HepG2 (cell line): ENCODE results near the gene SYNGR2. TPM values are rescaled to one million over a fixed set of nuclear protein-coding genes. Genes with fewer than 3 reads are reported as not detected.
A peak's percentile ranks its signal among the peaks of the same experiment; 100 is the strongest.

Source experiments
- CHCHD3 ChIP-seq: sonication (generic); formaldehyde crosslinking; IDR thresholded peaks from 2 replicates; pipeline ENCODE4 v1.8.0; 2022; ENCODE audit warnings: mild to moderate bottlenecking, missing genetic modification reagents, moderate library complexity
- HNRNPLL ChIP-seq: fragments of 200-400 bp; formaldehyde crosslinking; IDR thresholded peaks from 2 replicates; pipeline ENCODE4 v1.6.1; 2017; ENCODE audit warnings: mild to moderate bottlenecking, low read depth, low read length; ENCODE audit not compliant: poor library complexity, severe bottlenecking
- MATR3 ChIP-seq: sonication (generic); formaldehyde crosslinking; IDR thresholded peaks from 2 replicates; pipeline ENCODE4 v1.4.0; 2020; ENCODE audit warnings: missing genetic modification reagents
- MIER2 ChIP-seq: IDR thresholded peaks from 2 replicates; pipeline ENCODE4 v1.6.1; 2016; ENCODE audit warnings: missing biosample characterization, missing genetic modification reagents
- PRMT3 ChIP-seq: sonication (generic); formaldehyde crosslinking; IDR thresholded peaks from 2 replicates; pipeline ENCODE4 v1.8.1; 2022; ENCODE audit warnings: low read depth, mild to moderate bottlenecking, moderate library complexity, missing genetic modification reagents, borderline replicate concordance
- RFXAP ChIP-seq: sonication (generic); formaldehyde crosslinking; IDR thresholded peaks from 2 replicates; pipeline ENCODE4 v1.4.0; 2020; ENCODE audit warnings: missing genetic modification reagents, borderline replicate concordance
- STAG1 ChIP-seq: sonication (generic); formaldehyde crosslinking; IDR thresholded peaks from 2 replicates; pipeline ENCODE4 v1.4.0; 2020; ENCODE audit warnings: missing genetic modification reagents
- TOE1 ChIP-seq: sonication (generic); formaldehyde crosslinking; IDR thresholded peaks from 2 replicates; pipeline ENCODE4 v1.4.0; 2020; ENCODE audit warnings: mild to moderate bottlenecking, missing genetic modification reagents
- ZBTB8A ChIP-seq: sonication (generic); formaldehyde crosslinking; IDR thresholded peaks from 2 replicates; pipeline ENCODE4 v1.4.0; 2020; ENCODE audit warnings: mild to moderate bottlenecking, low read depth, missing genetic modification reagents, borderline replicate concordance
- ZNF232 ChIP-seq: sonication (generic); formaldehyde crosslinking; IDR thresholded peaks from 2 replicates; pipeline ENCODE4 v1.4.0; 2020; ENCODE audit warnings: missing genetic modification reagents, borderline replicate concordance
- ZNF660 ChIP-seq: sonication (generic); formaldehyde crosslinking; IDR thresholded peaks from 2 replicates; pipeline ENCODE4 v1.5.1; 2020; ENCODE audit warnings: mild to moderate bottlenecking, low read depth, missing genetic modification reagents, borderline replicate concordance
- polyA plus RNA-seq, 8 experiments: library from polyadenylated mRNA; depleted of rRNA in 3 of 8; stranded (reverse) in 7 of 8; unstranded in 1 of 8; fragments of >200 nt; fragmentation: Illumina TruSeq in 4 of 8; extraction: Trizol in 4 of 8; gene quantifications; 2 replicates each; pipeline versions ENCODE4 v1.2.1 to v1.2.3, GENCODE V29; 2011 to 2016; ENCODE audit warnings: low read depth in 4 of 8, missing spikeins in 1 of 8, mixed read lengths in 1 of 8; ENCODE audit not compliant: insufficient read depth in 1 of 8
- total RNA-seq, 5 experiments: library from RNA; depleted of rRNA; stranded (reverse); fragments of >200 nt; fragmentation: Illumina TruSeq; extraction: Trizol; gene quantifications; 2 replicates each; pipeline ENCODE4 v1.2.3, GENCODE V29; 2016; ENCODE audit warnings: low read depth in 1 of 5
- TF ChIP-seq, protein P1 (sequence below): fragments of 450-650 bp; IDR thresholded peaks from 2 replicates; pipeline ENCODE4 v1.6.1; 2016
- TF ChIP-seq, protein P2 (sequence below): sonication (generic); formaldehyde crosslinking; IDR thresholded peaks from 2 replicates; pipeline ENCODE4 v1.4.0; 2020; ENCODE audit warnings: missing genetic modification reagents, borderline replicate concordance
- TF ChIP-seq, protein P3 (sequence below): sonication (generic); formaldehyde crosslinking; IDR thresholded peaks from 2 replicates; pipeline ENCODE4 v1.4.0; 2020; ENCODE audit warnings: missing genetic modification reagents
- TF ChIP-seq, protein P4 (sequence below): sonication (generic); formaldehyde crosslinking; IDR thresholded peaks from 2 replicates; pipeline ENCODE4 v1.4.0; 2020; ENCODE audit warnings: missing genetic modification reagents
- TF ChIP-seq, protein P5 (sequence below): sonication (generic); formaldehyde crosslinking; IDR thresholded peaks from 2 replicates; pipeline ENCODE4 v1.4.0; 2020; ENCODE audit warnings: missing genetic modification reagents
- TF ChIP-seq, protein P6 (sequence below): sonication (generic); formaldehyde crosslinking; conservative IDR thresholded peaks from 2 replicates; pipeline ENCODE4 v1.5.0; 2020; ENCODE audit warnings: missing genetic modification reagents

SYNGR2 gene
- total and polyA plus RNA-seq, 2 of the 13 experiments (the other 11 are each of a cell fraction or from before 2014, with no cell fraction given): 46.7 to 170 TPM

DNA sequence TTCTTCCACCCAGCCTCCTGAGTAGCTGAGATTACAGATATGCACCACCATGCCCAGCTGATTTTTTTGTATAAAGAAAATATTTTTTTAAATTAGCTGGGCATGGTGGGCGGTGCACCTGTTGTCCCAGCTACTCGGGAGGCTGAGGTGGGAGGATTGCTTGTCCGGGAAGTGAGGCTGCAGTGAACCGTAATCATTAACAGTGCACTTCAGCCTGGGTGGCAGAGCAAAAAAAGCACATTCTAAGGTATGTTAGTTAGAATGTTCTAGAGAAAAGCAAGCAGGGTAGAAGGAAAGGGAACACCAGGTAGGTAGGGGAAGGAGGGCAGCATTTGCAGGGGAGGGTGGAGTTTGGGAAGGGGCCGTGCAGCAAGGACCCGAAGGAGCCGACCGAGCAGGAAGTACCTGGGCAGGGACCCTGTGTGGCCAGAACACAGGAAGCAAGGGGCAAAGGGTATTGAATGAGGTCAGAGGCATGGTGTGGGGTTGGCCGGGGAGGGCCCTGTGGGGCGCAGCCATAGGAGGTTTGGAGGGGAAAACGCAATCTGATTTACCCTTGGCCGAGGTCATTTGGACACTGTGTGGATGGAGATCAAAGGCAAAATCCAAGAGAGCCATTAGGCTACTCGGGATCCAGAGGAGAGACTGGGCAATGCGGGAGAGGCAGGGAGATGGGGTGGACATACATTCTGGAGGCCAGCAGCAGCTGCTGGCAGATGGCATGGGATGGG, 19.9 kb upstream of the SYNGR2 start (continued):
- TF ChIP-seq, protein P1, sequence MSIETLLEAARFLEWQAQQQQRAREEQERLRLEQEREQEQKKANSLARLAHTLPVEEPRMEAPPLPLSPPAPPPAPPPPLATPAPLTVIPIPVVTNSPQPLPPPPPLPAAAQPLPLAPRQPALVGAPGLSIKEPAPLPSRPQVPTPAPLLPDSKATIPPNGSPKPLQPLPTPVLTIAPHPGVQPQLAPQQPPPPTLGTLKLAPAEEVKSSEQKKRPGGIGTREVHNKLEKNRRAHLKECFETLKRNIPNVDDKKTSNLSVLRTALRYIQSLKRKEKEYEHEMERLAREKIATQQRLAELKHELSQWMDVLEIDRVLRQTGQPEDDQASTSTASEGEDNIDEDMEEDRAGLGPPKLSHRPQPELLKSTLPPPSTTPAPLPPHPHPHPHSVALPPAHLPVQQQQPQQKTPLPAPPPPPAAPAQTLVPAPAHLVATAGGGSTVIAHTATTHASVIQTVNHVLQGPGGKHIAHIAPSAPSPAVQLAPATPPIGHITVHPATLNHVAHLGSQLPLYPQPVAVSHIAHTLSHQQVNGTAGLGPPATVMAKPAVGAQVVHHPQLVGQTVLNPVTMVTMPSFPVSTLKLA: no peak
- TF ChIP-seq, protein P2, sequence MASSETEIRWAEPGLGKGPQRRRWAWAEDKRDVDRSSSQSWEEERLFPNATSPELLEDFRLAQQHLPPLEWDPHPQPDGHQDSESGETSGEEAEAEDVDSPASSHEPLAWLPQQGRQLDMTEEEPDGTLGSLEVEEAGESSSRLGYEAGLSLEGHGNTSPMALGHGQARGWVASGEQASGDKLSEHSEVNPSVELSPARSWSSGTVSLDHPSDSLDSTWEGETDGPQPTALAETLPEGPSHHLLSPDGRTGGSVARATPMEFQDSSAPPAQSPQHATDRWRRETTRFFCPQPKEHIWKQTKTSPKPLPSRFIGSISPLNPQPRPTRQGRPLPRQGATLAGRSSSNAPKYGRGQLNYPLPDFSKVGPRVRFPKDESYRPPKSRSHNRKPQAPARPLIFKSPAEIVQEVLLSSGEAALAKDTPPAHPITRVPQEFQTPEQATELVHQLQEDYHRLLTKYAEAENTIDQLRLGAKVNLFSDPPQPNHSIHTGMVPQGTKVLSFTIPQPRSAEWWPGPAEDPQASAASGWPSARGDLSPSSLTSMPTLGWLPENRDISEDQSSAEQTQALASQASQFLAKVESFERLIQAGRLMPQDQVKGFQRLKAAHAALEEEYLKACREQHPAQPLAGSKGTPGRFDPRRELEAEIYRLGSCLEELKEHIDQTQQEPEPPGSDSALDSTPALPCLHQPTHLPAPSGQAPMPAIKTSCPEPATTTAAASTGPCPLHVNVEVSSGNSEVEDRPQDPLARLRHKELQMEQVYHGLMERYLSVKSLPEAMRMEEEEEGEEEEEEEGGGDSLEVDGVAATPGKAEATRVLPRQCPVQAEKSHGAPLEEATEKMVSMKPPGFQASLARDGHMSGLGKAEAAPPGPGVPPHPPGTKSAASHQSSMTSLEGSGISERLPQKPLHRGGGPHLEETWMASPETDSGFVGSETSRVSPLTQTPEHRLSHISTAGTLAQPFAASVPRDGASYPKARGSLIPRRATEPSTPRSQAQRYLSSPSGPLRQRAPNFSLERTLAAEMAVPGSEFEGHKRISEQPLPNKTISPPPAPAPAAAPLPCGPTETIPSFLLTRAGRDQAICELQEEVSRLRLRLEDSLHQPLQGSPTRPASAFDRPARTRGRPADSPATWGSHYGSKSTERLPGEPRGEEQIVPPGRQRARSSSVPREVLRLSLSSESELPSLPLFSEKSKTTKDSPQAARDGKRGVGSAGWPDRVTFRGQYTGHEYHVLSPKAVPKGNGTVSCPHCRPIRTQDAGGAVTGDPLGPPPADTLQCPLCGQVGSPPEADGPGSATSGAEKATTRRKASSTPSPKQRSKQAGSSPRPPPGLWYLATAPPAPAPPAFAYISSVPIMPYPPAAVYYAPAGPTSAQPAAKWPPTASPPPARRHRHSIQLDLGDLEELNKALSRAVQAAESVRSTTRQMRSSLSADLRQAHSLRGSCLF (CRISPR knock-in tag): no peak
- TF ChIP-seq, protein P3, sequence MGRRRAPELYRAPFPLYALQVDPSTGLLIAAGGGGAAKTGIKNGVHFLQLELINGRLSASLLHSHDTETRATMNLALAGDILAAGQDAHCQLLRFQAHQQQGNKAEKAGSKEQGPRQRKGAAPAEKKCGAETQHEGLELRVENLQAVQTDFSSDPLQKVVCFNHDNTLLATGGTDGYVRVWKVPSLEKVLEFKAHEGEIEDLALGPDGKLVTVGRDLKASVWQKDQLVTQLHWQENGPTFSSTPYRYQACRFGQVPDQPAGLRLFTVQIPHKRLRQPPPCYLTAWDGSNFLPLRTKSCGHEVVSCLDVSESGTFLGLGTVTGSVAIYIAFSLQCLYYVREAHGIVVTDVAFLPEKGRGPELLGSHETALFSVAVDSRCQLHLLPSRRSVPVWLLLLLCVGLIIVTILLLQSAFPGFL (CRISPR knock-in tag): no peak
- TF ChIP-seq, protein P4, sequence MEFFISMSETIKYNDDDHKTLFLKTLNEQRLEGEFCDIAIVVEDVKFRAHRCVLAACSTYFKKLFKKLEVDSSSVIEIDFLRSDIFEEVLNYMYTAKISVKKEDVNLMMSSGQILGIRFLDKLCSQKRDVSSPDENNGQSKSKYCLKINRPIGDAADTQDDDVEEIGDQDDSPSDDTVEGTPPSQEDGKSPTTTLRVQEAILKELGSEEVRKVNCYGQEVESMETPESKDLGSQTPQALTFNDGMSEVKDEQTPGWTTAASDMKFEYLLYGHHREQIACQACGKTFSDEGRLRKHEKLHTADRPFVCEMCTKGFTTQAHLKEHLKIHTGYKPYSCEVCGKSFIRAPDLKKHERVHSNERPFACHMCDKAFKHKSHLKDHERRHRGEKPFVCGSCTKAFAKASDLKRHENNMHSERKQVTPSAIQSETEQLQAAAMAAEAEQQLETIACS (CRISPR knock-in tag): no peak
- TF ChIP-seq, protein P5, sequence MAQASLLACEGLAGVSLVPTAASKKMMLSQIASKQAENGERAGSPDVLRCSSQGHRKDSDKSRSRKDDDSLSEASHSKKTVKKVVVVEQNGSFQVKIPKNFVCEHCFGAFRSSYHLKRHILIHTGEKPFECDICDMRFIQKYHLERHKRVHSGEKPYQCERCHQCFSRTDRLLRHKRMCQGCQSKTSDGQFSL (CRISPR knock-in tag): no peak
- TF ChIP-seq HNRNPLL (no peak), ZNF660 (CRISPR knock-in tag) (no peak), CHCHD3 (no peak), ZBTB8A (CRISPR knock-in tag) (no peak), ZNF232 (CRISPR knock-in tag) (no peak), PRMT3 (no peak), TOE1 (CRISPR knock-in tag) (no peak), MIER2 (no peak), RFXAP (CRISPR knock-in tag) (0 out of 2 replicates have a peak, but pooled peaks have one; percentile 58), MATR3 (no peak), STAG1 (CRISPR knock-in tag) (no peak)
- TF ChIP-seq, protein P6, sequence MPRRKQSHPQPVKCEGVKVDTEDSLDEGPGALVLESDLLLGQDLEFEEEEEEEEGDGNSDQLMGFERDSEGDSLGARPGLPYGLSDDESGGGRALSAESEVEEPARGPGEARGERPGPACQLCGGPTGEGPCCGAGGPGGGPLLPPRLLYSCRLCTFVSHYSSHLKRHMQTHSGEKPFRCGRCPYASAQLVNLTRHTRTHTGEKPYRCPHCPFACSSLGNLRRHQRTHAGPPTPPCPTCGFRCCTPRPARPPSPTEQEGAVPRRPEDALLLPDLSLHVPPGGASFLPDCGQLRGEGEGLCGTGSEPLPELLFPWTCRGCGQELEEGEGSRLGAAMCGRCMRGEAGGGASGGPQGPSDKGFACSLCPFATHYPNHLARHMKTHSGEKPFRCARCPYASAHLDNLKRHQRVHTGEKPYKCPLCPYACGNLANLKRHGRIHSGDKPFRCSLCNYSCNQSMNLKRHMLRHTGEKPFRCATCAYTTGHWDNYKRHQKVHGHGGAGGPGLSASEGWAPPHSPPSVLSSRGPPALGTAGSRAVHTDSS: no peak
